H9 (cell line): Measurements from ENCODE around the gene GGCX. TPM values are rescaled to one million over a fixed set of nuclear protein-coding genes. Genes with fewer than 3 reads are reported as not detected.

Experiments used
- DNase-seq: peaks from one replicate; pipeline ENCODE4 v3.0.0-alpha.2; 2017
- H2AFZ ChIP-seq: one replicate; pipeline ENCODE4 v1.6.1; 2013; ENCODE audit warnings: mild to moderate bottlenecking, low read length, control low read depth, moderate library complexity
- H2AK5ac ChIP-seq: 2 replicates; pipeline ENCODE4 v1.6.1; 2013; ENCODE audit warnings: low read length, control low read depth, mixed read lengths; ENCODE audit not compliant: insufficient read length
- H2BK120ac ChIP-seq: one replicate; pipeline ENCODE4 v1.6.1; 2013; ENCODE audit warnings: low read depth, mild to moderate bottlenecking, low read length, control low read depth, inconsistent platforms; ENCODE audit not compliant: poor library complexity, severe bottlenecking
- H2BK12ac ChIP-seq: 2 replicates; pipeline ENCODE4 v1.6.1; 2013; ENCODE audit warnings: low read length, control low read depth, mixed read lengths, low read depth; ENCODE audit not compliant: insufficient read length
- H2BK15ac ChIP-seq: 2 replicates; pipeline ENCODE4 v1.6.1; 2013; ENCODE audit warnings: low read depth, low read length, control low read depth
- H2BK20ac ChIP-seq: one replicate; pipeline ENCODE4 v1.6.1; 2013; ENCODE audit warnings: low read depth, mild to moderate bottlenecking, low read length, control low read depth, inconsistent platforms; ENCODE audit not compliant: poor library complexity, severe bottlenecking
- H2BK5ac ChIP-seq: 2 replicates; pipeline ENCODE4 v1.6.1; 2013; ENCODE audit warnings: low read length, control low read depth, mixed read lengths; ENCODE audit not compliant: insufficient read length
- H3K14ac ChIP-seq: 2 replicates; pipeline ENCODE4 v1.6.1; 2013; ENCODE audit warnings: low read length, control low read depth; ENCODE audit not compliant: insufficient read depth
- H3K18ac ChIP-seq: 2 replicates; pipeline ENCODE4 v1.6.1; 2013; ENCODE audit warnings: low read depth, mild to moderate bottlenecking, mixed read lengths, low read length, control low read depth; ENCODE audit not compliant: insufficient read length
- H3K23ac ChIP-seq: 2 replicates; pipeline ENCODE4 v1.6.1; 2013; ENCODE audit warnings: low read length, control low read depth, mixed read lengths, low read depth; ENCODE audit not compliant: insufficient read length
- H3K23me2 ChIP-seq: 2 replicates; pipeline ENCODE4 v1.6.1; 2013; ENCODE audit warnings: low read depth, mild to moderate bottlenecking, mixed read lengths, low read length, control low read depth; ENCODE audit not compliant: insufficient read length, poor library complexity, severe bottlenecking
- H3K27ac ChIP-seq: 2 replicates; pipeline ENCODE4 v1.5.1; 2013; ENCODE audit warnings: low read length, control low read depth, mixed read lengths, low read depth; ENCODE audit not compliant: insufficient read length
- H3K27me3 ChIP-seq: 2 replicates; pipeline ENCODE4 v1.6.1; 2013; ENCODE audit warnings: low read length, control low read depth, inconsistent platforms; ENCODE audit not compliant: insufficient read depth
- H3K4ac ChIP-seq: 2 replicates; pipeline ENCODE4 v1.6.1; 2013; ENCODE audit warnings: low read depth, mild to moderate bottlenecking, control low read depth, inconsistent platforms, low read length, moderate library complexity
- H3K4me1 ChIP-seq: 2 replicates; pipeline ENCODE4 v1.6.1; 2013; ENCODE audit warnings: low read length, control low read depth, inconsistent platforms; ENCODE audit not compliant: insufficient read depth
- H3K4me2 ChIP-seq: 2 replicates; pipeline ENCODE4 v1.6.1; 2013; ENCODE audit warnings: low read length, control low read depth, mixed read lengths; ENCODE audit not compliant: insufficient read length, insufficient read depth
- H3K56ac ChIP-seq: 2 replicates; pipeline ENCODE4 v1.6.1; 2013; ENCODE audit warnings: low read depth, mild to moderate bottlenecking, mixed read lengths, low read length, control low read depth; ENCODE audit not compliant: insufficient read length
- H3K79me1 ChIP-seq: 2 replicates; pipeline ENCODE4 v1.6.1; 2013; ENCODE audit warnings: low read depth, mild to moderate bottlenecking, moderate library complexity, low read length, control low read depth, inconsistent platforms; ENCODE audit not compliant: insufficient read depth, poor library complexity, severe bottlenecking
- H3K79me2 ChIP-seq: 2 replicates; pipeline ENCODE4 v1.6.1; 2013; ENCODE audit warnings: low read length, control low read depth, inconsistent platforms; ENCODE audit not compliant: insufficient read depth
- H3K9ac ChIP-seq: 2 replicates; pipeline ENCODE4 v1.6.1; 2013; ENCODE audit warnings: low read length, control low read depth, mixed read lengths; ENCODE audit not compliant: insufficient read length; ENCODE audit errors: extremely low read depth
- H3K9me3 ChIP-seq: one replicate; pipeline ENCODE4 v1.6.1; 2013; ENCODE audit warnings: low read depth, low read length, inconsistent platforms; ENCODE audit not compliant: control insufficient read depth
- H3T11ph ChIP-seq: one replicate; pipeline ENCODE4 v1.6.1; 2013; ENCODE audit warnings: mild to moderate bottlenecking, low read length, control low read depth, inconsistent platforms
- H4K20me1 ChIP-seq: one replicate; pipeline ENCODE4 v1.6.1; 2013; ENCODE audit not compliant: control insufficient read depth, insufficient read length, insufficient read depth
- H4K5ac ChIP-seq: 2 replicates; pipeline ENCODE4 v1.6.1; 2013; ENCODE audit warnings: low read depth, mild to moderate bottlenecking, mixed read lengths, low read length, control low read depth; ENCODE audit not compliant: insufficient read length
- H4K8ac ChIP-seq: replicated peaks from 2 replicates; pipeline ENCODE4 v1.6.1; 2013; ENCODE audit warnings: low read length, control low read depth, mixed read lengths, low read depth; ENCODE audit not compliant: insufficient read length
- H4K91ac ChIP-seq: 2 replicates; pipeline ENCODE4 v1.6.1; 2013; ENCODE audit warnings: low read depth, mild to moderate bottlenecking, moderate library complexity, mixed read lengths, low read length, control low read depth; ENCODE audit not compliant: insufficient read length
- H3K27ac Mint-ChIP-seq, 3 experiments: 2 replicates in 2 of 3; 3 replicates in 1 of 3; pipeline ENCODE4 v1.8.0; 2020 to 2021; ENCODE audit warnings: mixed read lengths in 3 of 3, mild to moderate bottlenecking in 1 of 3, moderate library complexity in 1 of 3
- H3K27me3 Mint-ChIP-seq: 2 replicates; pipeline ENCODE4 v1.8.0; 2021; ENCODE audit warnings: low read depth, mild to moderate bottlenecking, moderate library complexity, mixed read lengths
- H3K36me3 Mint-ChIP-seq, 3 experiments: 2 replicates in 2 of 3; 3 replicates in 1 of 3; pipeline ENCODE4 v1.8.0; 2020 to 2021; ENCODE audit warnings: low read depth in 3 of 3, mixed read lengths in 3 of 3; ENCODE audit not compliant: insufficient read depth in 1 of 3
- H3K4me1 Mint-ChIP-seq, 2 experiments: 2 replicates each; pipeline ENCODE4 v1.8.0; 2020; ENCODE audit warnings: mixed read lengths in 2 of 2
- H3K4me3 Mint-ChIP-seq, 2 experiments: 2 replicates in 1 of 2; 3 replicates in 1 of 2; pipeline ENCODE4 v1.8.0; 2020 to 2021; ENCODE audit warnings: mild to moderate bottlenecking in 2 of 2, mixed read lengths in 2 of 2, moderate library complexity in 1 of 2
- H3K9me3 Mint-ChIP-seq, 2 experiments: 2 replicates in 1 of 2; 3 replicates in 1 of 2; pipeline ENCODE4 v1.8.0; 2020; ENCODE audit warnings: mild to moderate bottlenecking in 2 of 2, mixed read lengths in 2 of 2, moderate library complexity in 1 of 2
- CTCF ChIP-seq: fragments of 200-600 bp; sonication (generic); conservative IDR thresholded peaks from 3 replicates; pipeline ENCODE4 v1.8.0; 2021; ENCODE audit warnings: antibody characterized with exemption, mild to moderate bottlenecking
- WGBS: extraction: QIAGEN DNeasy Blood & Tissue Kit; methylation state at CpG from one replicate; pipeline ENCODE4 v1.1.7; 2013; ENCODE audit warnings: missing lambda C conversion rate, low lambda C conversion rate, mixed read lengths; ENCODE audit not compliant: insufficient read length; ENCODE audit errors: extremely low coverage; 5-methylcytosine and 5-hydroxymethylcytosine counted together
- total RNA-seq: library from RNA; stranded (reverse); gene quantifications from 2 replicates; pipeline ENCODE4 v1.2.1, GENCODE V29; 2021

Gene GGCX
- total RNA-seq, 1 experiment from 2014 or later = 32.9 TPM

- no peak overlapping the region; the same call in 1 of the 2 replicates for H3K4ac ChIP-seq
- H2BK120ac ChIP-seq = no peak overlapping the region
- Mint-ChIP-seq H3K27me3 (peaks cover 5% of the 10 kb centered on the region; the same call in 1 of the 2 replicates), H3K27ac (peak overlapping the region; percentile 98 to 99 (median 98)), H3K4me3 (peak overlapping the region; percentile 95 to 98), H3K4me1 (peaks cover 43 to 57% of the 10 kb centered on the region in 2 experiments), H3K36me3 (peaks cover 48 to 57% (median 54%) of the 10 kb centered on the region in 3 experiments), H3K9me3 (peaks cover 0 to 3% of the 10 kb centered on the region in 2 experiments; a peak in 1 of 5 replicates)
- H4K91ac ChIP-seq = no peak overlapping the region
- H4K5ac ChIP-seq = peak overlapping the region; percentile 5
- H3K9ac ChIP-seq = peak overlapping the region; percentile 96
- H2AK5ac ChIP-seq = no peak overlapping the region
- peak overlapping the region; percentile 86 for H3K4me2 ChIP-seq
- WGBS = no CpG with 5 or more reads among the region's 67 CpGs
- peak overlapping the region; percentile 84 for H3K14ac ChIP-seq
- H2BK12ac ChIP-seq = no peak overlapping the region
- no peaks in the 10 kb centered on the region for H3K27me3 ChIP-seq
- H3K79me2 ChIP-seq = peaks cover 25% of the 10 kb centered on the region
- H3K23me2 ChIP-seq = peaks cover 17% of the 10 kb centered on the region
- H3K9me3 ChIP-seq = no peaks in the 10 kb centered on the region
- H2BK5ac ChIP-seq = no peak overlapping the region
- H3K27ac ChIP-seq = peak overlapping the region; percentile 40
- no peak overlapping the region for H3T11ph ChIP-seq
- no peak overlapping the region for H2BK15ac ChIP-seq
- H2BK20ac ChIP-seq = no peak overlapping the region
- peak; percentile 38 for DNase-seq
- 0 out of 2 replicates have a peak, but pooled peaks cover 2% of the 10 kb centered on the region for H3K4me1 ChIP-seq
- no peaks in the 10 kb centered on the region for H4K20me1 ChIP-seq
- no peaks in the 10 kb centered on the region for H3K79me1 ChIP-seq
- H4K8ac ChIP-seq = no peak overlapping the region
- H3K23ac ChIP-seq = no peak overlapping the region
- peak overlapping the region; percentile 85 for H3K18ac ChIP-seq
- no peak for TF ChIP-seq CTCF
- no peak overlapping the region for H3K56ac ChIP-seq
- H2AFZ ChIP-seq = no peak overlapping the region
Measured at GRCh38 chr2:85539361-85540132, 21.7 kb downstream of the GGCX start.
